Measurements from ENCODE around the gene KLHL26. TPM values are rescaled to one million over a fixed set of nuclear protein-coding genes. Genes with fewer than 3 reads are reported as not detected.

The KLHL26 gene
- total and polyA plus RNA-seq, 8 donors = 4.3 to 10.4 (median 6.2) TPM

- Histone ChIP-seq H3K4me1 (peaks cover 10 to 23% of the 10 kb centered on the region in 2 donors), H3K36me3 (no peaks in the 10 kb centered on the region), H3K4me3 (no peak overlapping the region), H3K9me3 (no peaks in the 10 kb centered on the region), H3K27ac (no peak overlapping the region), H3K27me3 (no peaks in the 10 kb centered on the region)
- intact Hi-C loops (cut with DNase I) = no loop called here
- DNase-seq (no peak), ATAC-seq (no peak)
- TF ChIP-seq CTCF (IDR thresholded peaks at IDR 0.05) = no peak
Measured at GRCh38 chr19:18656337-18657086, 19.7 kb downstream of the KLHL26 start.

- H3K9me3 ChIP-seq = no peaks in the 10 kb centered on the region
- no peaks in the 10 kb centered on the region for H3K36me3 ChIP-seq
- intact Hi-C loops (cut with DNase I) = no loop called here
- no peak overlapping the region for H3K4me3 ChIP-seq
- ATAC-seq (peak; percentile 26), DNase-seq (peak in 1 of 4 donors; percentile 65)
- no peaks in the 10 kb centered on the region for H3K27me3 ChIP-seq
- peak overlapping the region in 1 of 2 donors; percentile 44 for H3K27ac ChIP-seq
- H3K4me1 ChIP-seq = peaks cover 10 to 22% of the 10 kb centered on the region in 2 donors
- no peak for TF ChIP-seq CTCF (IDR thresholded peaks at IDR 0.05)
Measured at GRCh38 chr19:18657590-18658365, 20.9 kb downstream of the KLHL26 start.

GRCh38 chr19:18658366-18658855 is 21.6 kb downstream of the KLHL26 start:
- Histone ChIP-seq H3K36me3 (no peaks in the 10 kb centered on the region), H3K9me3 (no peaks in the 10 kb centered on the region), H3K27me3 (no peaks in the 10 kb centered on the region), H3K27ac (peak overlapping the region in 1 of 2 donors; percentile 44), H3K4me1 (peaks cover 10 to 22% of the 10 kb centered on the region in 2 donors), H3K4me3 (no peak overlapping the region)
- no peak for ATAC-seq
- no peak for DNase-seq
- intact Hi-C loops (cut with DNase I) = no loop called here
- no peak for TF ChIP-seq CTCF (IDR thresholded peaks at IDR 0.05)

- intact Hi-C loops (cut with DNase I) = no loop called here
- peaks cover 0 to 3% of the 10 kb centered on the region in 2 donors for H3K36me3 ChIP-seq
- no peak overlapping the region for H3K4me3 ChIP-seq
- no peak for TF ChIP-seq CTCF (IDR thresholded peaks at IDR 0.05)
- peaks cover 10 to 22% of the 10 kb centered on the region in 2 donors for H3K4me1 ChIP-seq
- H3K27me3 ChIP-seq = no peaks in the 10 kb centered on the region
- ATAC-seq = peak; percentile 30
- H3K27ac ChIP-seq = peak overlapping the region; percentile 30 to 53
- H3K9me3 ChIP-seq = no peaks in the 10 kb centered on the region
- DNase-seq = no peak
Measured at GRCh38 chr19:18659281-18660050, 22.6 kb downstream of the KLHL26 start.

All from left lung (tissue), 10 donors.